GM21526 (cell line): Measurements from ENCODE around the gene DPPA3.
"Not testable (repeated sequence)": the region's sequence is repeated elsewhere in the genome, so short reads cannot be mapped to it uniquely, and the experiment has no call there.

Experiments
- ATAC-seq: cut with Tn5 transposase; IDR thresholded peaks from one replicate; pipeline ENCODE4 v1.9.1; 2021; ENCODE audit warnings: moderate library complexity; ENCODE audit not compliant: unreplicated experiment, low FRiP score

Gene DPPA3

DNA sequence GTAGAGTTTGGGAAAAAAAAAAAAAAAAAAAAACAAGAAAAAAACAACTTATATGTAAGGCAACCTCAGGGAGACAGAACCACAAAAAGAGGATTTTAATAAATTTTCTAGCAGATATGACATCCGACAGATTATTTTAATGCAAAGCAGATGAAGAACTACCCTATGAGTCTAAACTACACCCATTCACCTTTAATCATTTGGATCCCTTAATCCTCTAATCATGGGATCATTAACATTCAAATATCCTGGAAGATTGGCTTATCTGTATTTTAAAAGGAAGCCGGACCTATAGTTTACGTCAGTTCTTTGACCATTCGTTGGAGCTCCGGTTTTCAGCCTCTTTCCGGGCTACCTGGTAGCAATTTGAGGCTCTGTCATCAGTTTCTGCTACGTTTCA is at the start of gene DPPA3:
Gene DPPA3 (plus strand): TSS at position 301 of the 400 bp plus-strand sequence. CDS start 138 bp downstream, outside the sequence.
- no peak for ATAC-seq

DNA sequence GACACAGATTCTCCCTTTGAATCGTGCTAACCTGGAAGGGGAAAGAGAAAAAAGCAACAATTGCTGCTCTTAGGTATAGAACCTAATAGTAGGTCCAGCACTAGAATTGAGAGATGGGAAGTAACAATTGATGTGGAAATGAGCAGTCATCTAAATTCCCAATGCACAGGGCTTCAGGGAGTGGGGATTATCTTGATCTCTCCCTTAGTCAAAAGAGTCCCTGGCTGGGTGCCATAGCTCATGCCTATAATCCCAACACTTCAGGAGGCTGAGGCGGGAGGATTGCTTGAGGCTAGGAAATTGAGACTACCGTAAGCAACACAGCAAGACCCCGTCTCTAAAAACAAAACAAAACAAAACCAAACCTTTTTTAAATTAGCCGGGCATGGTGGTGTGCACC is 49.5 kb upstream of the DPPA3 start:
- ATAC-seq, result no peak

DNA sequence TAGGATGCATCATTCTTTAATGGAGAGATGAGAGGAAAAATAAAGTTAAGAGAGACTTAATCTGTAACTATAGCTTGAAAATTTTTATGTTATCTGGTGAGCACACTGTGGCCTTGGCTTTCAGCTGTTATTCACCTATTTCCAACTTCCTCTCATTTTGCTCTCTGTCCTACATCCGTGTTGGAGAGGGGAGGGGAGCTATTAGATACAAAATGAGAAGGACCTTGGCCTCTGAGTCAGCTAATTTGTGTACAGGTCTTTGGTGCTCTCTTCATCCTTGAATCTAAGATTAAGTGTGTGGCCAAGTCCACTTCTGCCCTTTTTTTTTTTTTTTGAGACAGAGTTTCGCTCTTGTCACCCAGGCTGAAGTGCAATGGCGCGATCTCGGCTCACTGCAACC is 44.6 kb upstream of the DPPA3 start:
- no peak for ATAC-seq

DNA sequence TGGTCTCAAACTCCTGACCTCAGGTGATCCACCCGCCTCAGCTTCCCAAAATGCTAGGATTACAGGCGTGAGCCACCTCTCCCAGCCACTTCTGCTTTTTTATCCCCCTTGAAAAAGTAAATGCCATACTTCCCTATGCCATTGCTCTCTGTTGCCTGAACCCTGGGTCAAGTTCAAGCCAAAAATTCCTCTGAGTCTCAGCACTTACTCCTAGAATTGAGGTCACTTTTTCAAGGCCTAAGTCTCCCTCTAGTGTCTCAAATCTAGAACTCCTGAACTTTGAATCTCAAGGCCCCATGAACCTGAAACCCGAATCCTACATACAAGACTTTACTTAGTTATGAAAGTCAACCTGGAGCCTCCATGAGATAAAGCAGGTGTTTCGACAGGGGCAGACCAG is 44.1 kb upstream of the DPPA3 start:
- no peak for ATAC-seq

DNA sequence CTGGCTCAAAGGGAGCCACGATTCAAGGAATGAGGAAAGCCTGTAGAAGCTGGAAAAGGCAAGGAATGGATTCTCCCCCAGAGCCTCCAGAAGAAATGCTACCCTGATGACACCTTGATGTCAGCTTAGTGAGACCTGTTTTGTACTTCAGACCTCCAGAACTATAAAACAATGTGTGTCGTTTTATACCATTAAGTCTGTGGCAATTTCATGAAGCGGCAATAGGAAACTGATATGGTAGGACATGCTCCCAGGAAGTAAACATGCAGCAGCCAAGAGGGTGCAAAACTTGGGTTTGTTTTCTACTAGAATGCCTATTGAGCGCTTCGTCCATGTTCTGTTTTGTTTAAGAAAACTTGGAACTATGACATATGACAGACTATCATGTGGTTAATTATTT is 43.1 kb upstream of the DPPA3 start:
- ATAC-seq, result no peak

DNA sequence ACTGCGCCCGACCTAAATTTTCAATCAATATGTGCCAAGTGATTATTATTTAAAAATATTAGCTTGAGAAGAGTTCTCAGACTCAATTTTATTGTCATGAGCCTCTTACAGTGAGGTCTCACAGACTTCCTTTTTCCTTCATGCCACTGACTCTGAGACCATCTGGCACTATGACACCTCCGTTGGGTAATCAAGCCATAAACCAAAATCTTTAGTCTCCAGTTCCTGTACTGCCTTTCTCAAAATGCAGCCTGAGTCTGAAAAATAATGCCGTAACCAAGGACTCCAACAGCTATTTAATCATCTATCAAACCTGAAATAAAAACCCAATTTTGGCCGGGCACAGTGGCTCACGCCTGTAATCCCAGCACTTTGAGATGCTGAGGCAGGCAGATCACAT is 35.8 kb upstream of the DPPA3 start:
- not testable (repeated sequence) for ATAC-seq

DNA sequence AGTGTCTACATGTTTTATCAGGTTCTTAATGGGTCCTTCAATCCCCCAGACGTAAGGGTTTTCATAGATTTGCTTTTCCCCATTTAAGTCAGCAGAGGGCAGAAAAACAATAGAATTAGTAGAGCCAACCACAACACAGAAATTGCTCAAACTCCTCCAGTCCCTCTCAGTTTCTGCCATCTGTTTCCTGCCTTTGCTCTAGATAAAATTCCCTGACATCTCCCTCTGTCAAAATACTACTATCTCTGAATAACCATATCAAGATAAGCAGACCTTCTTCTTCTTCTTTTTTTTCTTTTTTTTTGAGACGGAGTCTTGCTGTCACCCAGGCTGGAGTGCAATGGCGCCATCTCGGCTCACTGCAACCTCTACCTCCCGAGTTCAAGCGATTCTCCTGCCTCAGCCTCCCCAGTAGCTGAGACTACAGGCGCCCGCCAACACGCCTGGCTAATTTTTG is 33.8 kb upstream of the DPPA3 start:
- ATAC-seq, result not testable (repeated sequence)

DNA sequence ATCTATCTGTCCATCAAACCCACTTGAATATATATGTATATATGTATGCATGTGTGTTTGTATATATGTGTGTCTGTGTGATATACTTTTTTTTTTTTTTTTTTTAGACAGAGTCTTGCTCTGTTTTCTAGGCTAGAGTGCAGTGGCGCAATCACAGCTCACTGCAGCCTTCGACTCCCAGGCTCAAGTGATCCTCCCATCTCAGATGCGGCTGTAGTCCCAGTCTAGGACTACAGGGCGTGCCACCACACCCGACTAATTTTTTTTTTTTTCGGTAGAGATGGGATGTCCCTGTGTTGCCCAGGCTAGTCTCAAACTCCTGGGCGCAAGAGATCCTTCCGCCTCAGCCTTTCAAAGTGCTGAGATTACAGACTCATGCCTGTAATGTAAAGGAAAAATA is 32.5 kb upstream of the DPPA3 start:
- ATAC-seq, result no peak

DNA sequence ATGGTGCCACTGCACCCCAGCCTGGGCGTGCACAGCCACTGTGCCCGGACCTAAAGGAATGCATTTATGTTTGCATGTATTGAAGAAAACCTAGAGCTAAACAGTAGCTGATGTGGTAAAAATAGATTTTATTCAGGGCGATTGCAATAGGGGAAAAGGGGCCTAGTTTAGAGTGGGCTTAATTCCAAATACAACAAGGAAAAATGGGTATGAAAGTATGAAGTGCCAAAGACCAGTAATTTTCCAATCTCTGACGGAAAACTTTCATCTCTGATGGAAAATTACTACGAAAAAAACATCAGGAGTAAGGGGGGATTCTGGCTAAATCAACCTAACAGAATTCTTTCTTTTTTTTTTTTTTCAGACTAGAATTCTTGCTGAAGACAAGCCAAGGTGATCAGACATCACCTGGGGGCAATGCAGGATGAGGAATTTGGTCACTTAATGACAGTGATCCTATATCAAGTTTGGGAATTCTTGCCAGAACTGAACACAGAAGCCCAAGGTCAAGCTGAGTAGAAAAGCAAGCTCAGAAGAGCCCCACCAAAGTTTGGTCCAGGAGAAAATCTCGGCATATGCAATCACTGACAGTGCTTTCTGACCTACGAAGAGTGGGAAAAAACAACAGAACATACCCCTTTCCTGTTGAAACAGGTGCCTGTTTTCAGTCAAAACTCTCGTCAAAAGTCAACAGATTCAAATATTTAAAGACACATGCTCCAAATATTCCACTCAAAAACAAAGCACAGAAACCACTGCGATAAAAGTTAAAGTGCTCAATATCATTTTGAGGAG is 31.8 kb upstream of the DPPA3 start:
- ATAC-seq, result no peak

DNA sequence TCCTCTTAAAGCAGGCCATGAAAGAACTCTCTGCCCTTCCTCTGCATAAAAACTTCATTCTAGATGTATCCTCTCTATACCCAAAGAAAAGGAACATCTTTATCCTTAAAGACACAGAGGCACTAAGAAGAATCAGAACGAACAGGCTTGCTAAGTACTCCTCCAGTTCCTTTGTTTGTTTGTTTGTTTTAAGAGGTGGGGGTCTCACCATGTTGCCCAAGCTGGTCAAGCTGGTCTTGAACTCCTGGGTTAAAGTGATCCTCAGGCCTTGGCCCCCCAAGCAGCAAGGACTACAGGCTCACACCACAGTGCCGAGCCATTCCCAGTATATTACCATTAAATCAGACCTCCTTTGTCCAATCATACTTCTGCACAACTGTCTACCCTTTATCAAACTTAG is 29.7 kb upstream of the DPPA3 start:
- no peak for ATAC-seq

DNA sequence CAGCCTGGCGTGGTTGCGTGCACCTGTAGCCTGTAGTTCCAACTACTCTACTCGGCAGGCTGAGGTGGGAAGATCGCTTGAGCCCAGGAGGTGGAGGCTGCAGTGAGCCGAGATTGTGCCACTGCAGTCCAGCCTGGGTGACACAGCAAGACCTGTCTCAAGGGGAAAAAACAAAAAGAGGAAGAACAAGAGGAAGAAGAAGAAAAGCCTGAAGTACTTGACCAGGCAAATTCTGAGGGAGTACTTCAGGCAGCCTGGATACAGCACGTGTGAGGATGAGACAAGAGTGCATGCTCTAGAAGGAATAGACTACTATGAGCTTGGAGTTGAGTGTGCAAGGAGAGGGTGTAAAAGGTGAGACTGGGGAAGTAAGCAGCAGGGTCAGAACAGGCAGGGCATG is 17.4 kb upstream of the DPPA3 start:
- ATAC-seq, result no peak

DNA sequence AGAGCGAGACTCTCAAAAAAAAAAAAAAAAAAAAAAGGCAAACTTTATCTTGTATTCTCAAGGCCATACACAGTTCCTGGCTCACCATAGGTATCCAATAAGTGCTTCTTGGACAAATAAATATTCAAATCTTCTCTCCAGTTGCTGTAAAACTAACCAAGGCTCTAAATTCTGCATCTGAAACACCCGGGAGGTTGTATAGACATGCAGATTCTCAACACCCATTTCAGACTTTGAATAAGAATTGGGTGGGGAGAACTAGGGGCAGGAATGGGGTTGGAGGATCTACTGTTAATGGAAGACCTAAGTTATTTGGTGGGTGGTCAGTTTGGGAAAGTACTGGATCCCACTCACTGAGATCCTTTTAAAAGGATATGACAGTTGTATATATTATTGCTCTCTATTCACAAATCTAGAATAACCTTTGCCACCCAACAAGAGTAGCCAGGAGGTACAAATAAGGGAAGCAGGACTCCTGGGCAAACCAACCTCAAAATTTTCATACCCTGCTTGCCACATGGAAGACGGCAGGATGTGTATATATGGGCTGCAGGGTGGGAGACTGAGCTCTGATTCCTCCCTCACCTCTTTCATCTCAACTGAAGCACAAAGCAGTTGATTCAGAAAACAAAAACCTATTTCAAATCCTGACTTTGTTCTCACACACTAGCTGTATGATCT is 16.5 kb upstream of the DPPA3 start:
- no peak for ATAC-seq

DNA sequence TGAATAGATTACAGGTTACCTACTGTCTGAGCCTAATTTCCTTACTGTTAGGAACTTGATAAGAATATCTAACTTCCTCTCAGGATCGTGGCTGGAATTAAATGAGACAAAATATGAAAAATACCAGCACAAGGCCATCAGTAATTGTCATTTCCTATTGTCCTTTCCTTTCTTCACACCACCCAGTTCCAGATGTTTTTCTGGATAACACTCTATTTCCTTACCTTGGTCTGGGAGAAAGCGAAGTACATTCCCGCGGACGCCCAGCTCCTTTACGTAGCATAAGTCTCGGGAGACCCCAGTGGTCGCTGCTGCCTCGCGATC is 16.0 kb upstream of the DPPA3 start:
- ATAC-seq, result no peak

DNA sequence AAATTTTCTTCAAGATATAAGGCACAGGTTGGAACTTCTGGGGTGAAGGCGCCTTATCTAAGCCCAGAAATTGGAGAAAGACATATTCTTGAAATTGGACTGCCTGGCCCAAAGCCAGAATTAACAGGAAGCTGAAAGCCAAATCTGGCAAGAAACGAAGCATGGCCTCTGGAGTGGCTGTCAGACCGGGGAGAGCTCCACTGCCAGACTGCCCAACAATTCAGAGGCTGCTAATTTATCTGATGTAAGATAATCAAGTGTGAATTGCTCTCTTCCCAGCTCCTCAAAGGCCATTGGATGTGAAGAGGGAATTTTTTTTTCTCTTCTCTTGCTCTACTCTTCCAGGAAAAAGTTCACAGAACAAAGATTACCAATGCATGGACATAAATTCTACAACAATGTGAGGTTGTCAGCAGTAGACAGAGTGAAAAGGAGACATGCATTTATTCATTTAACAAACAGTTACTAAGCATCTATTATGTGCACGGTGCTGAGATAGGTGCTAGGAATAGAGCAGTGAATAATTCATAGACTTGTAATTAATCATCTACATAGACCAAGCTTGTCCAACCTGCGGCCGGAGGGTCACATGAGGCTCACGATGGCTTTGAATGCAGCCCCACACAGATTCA is 15.6 kb upstream of the DPPA3 start, which contains the start of gene GDF3:
Gene GDF3 (minus strand): TSS at position 210 of the 632 bp plus-strand sequence. CDS start 47 bp downstream, at position 163.
- no peak for ATAC-seq

DNA sequence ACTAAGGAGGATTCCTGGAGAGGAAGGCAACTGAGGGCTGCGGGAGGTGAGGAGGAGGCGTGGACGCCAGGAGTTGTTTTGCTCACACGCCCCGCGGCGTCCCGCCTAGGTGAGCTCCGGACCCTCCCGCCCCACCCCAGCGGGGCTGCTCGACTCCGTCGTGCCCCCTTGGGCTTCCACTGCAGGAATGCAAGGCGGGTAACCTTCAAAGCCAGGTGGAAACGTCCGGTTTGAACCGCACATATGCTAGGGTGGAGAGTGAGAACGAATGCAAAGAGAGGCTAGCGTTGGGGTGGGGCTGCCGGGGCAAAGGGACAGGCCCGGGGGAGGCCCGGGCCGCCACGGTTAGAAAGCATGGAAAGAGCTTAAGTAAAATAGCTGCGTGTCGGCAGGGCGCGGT is 5.4 kb upstream of the DPPA3 start:
- ATAC-seq, result no peak

DNA sequence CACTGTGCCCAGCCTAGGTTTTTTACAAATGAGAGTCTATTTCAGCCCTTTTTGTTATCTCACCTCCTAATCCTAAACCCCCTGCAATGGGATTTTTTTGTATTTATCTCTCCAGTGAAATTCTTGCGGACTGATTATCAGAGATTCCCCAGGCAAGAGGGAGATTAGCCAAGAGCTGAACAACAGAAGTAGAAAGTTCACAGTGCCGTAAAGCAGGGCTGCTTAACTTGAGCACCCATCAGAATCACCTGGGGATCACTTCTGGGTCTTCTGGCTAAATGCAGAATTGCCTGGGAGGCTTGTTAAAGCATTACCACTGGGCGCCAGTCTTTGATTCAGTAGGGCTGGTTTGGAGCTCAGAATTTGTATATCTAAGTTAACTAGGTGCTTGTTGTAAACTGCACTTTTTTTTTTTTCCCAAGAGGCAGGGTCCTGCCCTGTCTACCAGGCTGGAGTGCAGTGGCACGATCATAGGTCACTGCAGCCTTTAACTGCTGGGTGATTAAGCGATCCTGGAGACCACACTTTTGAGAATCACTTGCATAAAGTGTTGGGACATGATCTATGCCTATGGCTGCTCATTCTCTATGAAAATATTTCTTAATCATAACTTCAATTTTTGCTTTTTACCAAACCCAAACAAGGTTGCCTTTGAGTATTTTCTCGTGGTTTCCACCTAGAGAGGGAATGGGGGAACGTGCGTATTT is 1.1 kb upstream of the DPPA3 start:
- ATAC-seq, result no peak

DNA sequence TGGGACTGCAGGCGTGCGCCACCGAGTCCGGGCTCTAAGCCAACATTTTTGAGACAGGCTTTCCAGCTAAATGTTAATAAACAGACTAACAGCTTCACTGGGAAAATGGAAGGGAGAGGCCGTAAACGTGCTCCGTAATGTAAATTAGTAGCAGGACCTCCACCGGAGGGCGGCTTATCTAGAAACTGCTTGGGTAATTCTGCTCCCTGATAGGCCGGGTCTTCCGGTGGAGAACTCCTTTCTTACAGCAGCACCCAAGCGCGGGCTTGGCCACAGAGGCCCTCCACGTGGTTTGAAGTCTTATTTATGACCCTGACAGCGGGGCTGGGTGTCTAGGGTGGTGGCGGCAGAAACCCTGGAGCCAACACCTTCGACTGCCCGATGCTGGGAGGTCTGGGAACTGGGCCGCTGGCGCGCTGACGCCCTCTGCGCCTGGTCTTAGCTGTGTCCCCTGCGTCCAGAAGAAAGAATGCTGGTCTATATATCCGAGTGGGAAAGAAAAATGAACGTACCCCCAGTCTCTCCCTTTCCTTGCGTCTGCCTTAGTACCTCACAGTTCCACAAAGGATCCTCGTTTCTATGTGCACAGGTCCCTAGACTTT is 1.7 kb downstream of the DPPA3 start:
- ATAC-seq, result no peak

DNA sequence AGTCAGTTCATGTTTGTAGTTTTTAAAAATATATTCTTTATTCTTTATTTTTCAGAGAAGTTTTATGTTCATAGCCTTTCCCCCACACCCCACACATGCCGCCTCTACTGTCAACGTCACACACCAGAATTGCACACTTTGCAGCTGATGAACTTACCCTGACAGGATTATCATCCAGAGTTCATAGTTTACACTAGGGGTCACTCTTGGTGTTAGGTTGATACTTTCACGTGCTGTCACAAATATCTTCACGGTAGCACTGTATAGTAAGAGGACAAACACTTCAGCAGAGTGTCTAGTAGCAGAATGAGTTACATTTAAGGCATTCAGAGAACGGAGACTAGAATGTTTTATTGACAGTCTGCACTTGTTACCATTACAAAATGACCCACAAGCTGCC is 5.1 kb downstream of the DPPA3 start:
- ATAC-seq, result no peak

DNA sequence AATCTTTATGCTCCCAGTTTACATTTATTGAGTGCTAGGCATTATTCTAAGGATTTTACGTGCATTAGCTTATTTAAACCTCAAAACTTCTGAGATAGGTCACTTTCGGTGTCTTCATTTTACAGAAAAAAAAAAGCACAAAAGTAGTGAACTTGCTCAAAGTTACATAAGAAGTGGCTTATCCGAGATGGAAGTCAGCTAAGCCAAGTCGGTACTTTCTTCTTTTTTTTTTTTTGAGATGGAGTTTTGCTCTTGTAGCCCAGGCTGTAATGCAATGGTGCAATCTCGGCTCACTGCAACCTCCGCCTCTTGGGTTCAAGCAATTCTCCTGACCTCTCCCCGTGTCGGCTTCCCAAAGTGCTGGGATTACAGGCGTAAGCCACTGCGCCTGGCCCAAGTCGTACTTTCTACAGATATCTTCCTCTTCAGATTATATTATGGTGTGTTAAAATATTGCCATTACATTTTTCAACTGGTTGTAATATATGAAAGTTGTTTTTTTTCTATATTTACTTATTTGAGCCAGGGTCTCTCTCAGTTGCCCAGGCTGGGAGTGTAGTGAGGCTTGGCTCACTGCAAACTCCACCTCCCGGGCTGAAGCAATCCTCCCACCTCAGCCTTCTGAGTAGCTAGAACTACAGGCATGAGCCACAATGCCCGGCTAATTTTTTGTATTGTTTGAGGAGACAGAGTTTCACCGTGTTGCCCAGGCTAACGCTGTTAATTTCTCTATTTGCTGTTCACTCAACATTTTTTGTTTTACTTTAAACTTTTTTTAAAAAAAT is 8.9 kb downstream of the DPPA3 start:
- no peak for ATAC-seq

DNA sequence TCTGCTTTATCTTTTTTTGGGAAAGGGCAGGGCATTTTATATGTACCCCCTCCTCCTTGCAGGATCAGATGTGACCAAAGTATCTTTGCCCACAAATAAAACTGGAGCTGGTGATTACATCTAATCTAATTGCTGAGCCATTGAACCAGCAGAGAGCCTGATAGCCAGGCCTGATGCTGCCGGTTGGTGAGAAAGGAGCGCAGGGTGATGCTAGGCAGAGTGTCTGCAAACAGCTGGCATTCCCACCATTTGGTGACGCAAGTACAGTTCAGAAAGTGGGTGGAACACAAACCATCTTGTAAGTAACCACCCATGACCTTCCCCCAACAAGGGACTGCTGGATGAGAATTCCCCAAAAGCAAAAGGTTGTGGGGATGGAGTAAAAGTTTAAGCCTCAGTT is 12.7 kb downstream of the DPPA3 start:
- no peak for ATAC-seq
